SW480 (cell line): ENCODE results near the gene TUBGCP3.

Source experiments
- DNase-seq: peaks from one replicate; pipeline ENCODE4 v3.0.0-alpha.2; 2016; ENCODE audit warnings: low spot score

The TUBGCP3 gene

DNA sequence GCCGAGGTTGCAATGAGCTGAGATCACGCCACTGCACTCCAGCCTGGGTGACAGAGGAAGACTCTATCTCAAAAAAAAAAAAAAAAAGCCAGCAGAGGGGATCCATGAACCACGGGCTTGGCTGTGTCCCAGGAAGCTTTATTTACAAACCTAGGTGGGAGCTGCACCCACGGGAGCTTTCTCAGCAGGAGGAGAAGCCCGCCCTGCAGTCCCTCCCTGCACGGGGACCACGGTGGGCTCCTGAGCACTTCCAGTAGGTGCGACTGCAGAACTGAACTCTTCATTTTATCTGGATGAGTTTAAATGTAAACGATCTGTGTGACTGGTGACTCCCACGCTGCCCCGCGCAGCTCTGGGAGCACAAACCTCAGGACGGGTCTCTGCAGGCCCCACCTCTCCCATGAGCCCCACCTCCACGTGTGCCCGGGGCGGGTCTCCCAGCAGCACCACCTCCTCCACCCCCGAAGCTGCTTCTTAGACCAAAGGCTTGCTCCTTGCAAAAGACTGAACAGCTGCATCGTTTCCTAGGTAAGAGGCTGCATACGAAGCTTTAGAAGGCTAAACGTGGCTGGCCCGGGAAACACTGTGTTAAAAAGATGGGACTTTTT lies 145.4 kb downstream of the TUBGCP3 start:
- no peak for DNase-seq

DNA sequence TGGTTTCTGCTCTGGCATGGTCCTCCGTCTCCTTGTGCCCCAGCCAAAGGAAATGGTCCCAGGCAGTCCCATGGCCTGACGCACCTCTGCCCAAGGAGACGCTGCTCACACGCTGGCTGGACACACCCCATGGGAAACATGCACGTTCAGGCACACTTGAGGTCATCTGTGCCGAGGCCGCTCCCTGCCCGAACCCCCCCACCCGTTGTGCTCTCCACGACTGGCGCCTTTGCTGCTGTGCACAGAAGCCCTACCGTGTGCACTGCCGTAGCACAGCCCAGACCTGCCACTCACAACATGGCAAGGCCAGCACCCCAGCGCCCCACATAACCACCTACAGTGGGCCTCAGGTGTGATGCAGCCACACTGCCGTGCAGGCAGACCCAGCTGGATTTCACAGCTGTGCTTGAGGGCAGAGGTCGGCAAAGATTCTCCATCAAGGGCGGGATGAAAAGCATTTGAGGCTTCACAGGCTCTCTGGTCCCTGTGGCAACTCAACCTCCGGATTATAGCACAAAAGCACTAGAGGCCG lies 146.1 kb downstream of the TUBGCP3 start:
- DNase-seq = no peak

- no peak for DNase-seq
Measured at GRCh38 chr13:112441226-112441625, 146.7 kb downstream of the TUBGCP3 start.

GRCh38 chr13:112438515-112438914 lies 149.4 kb downstream of the TUBGCP3 start:
- DNase-seq = no peak

GRCh38 chr13:112438094-112438493 lies 149.9 kb downstream of the TUBGCP3 start:
- DNase-seq = no peak

- DNase-seq = no peak
Measured at GRCh38 chr13:112435973-112436372, 152.0 kb downstream of the TUBGCP3 start.
